ENCODE results near the gene AK4. TPM values are rescaled to one million over a fixed set of nuclear protein-coding genes. Genes with fewer than 3 reads are reported as not detected.

AK4 gene
- total RNA-seq, 1 experiment from 2014 or later = 5.5 TPM

- no TSS peak for BruUV-seq (replicated peaks)
- DNase-seq (ENCODE audit: low spot score) = no peak
- POLR2A ChIA-PET (ENCODE audit: low non-redundant PET) = interaction anchor here (0.5 kb wide), 1 partner anchor 17 kb away, joined by 5 read pairs; no protein-coding TSS in a partner anchor
Observed at GRCh38 chr1:65150108-65150463, 2.1 kb downstream of the AK4 start.

GRCh38 chr1:65150583-65151263, 2.7 kb downstream of the AK4 start:
- H3K4me1 ChIP-seq (ENCODE audit: insufficient read depth, low read length, poor library complexity, severe bottlenecking) = peaks cover 13% of the 10 kb centered on the region
- peaks cover 9% of the 10 kb centered on the region for H3K27me3 ChIP-seq (replicated peaks; ENCODE audit: insufficient read depth, low read depth, low read length, poor library complexity)
- no peaks in the 10 kb centered on the region for H3K9me3 ChIP-seq (ENCODE audit: low read depth, low read length, poor library complexity, severe bottlenecking)
- CTCF ChIA-PET = no interaction called here
- BruUV-seq (replicated peaks) = no TSS peak
- POLR2A ChIA-PET (ENCODE audit: low non-redundant PET) = no interaction called here
- no peak for DNase-seq (ENCODE audit: low spot score)
- TF ChIP-seq CTCF (conservative IDR thresholded peaks at IDR 0.05; ENCODE audit: low read depth, low read length) = no peak
- no peak for TF ChIP-seq EZH2 (IDR thresholded peaks at IDR 0.05; ENCODE audit: borderline replicate concordance, low read depth, low read length, poor library complexity, severe bottlenecking)
- H3K36me3 ChIP-seq (ENCODE audit: insufficient read depth, low read length, poor library complexity, severe bottlenecking) = no peaks in the 10 kb centered on the region
- H3K4me3 ChIP-seq (ENCODE audit: low read depth, low read length, poor library complexity, severe bottlenecking) = no peak overlapping the region
- intact Hi-C loops (cut with micrococcal nuclease; ENCODE audit: unreplicated experiment) = no loop called here
- H3K27ac ChIP-seq (ENCODE audit: low read depth, low read length, poor library complexity, severe bottlenecking) = no peak overlapping the region

More at GRCh38 chr1:65150108-65150463, 2.1 kb downstream of the AK4 start:
- H3K27ac ChIP-seq (ENCODE audit: low read depth, low read length, poor library complexity, severe bottlenecking) = no peak overlapping the region
- no peaks in the 10 kb centered on the region for H3K9me3 ChIP-seq (ENCODE audit: low read depth, low read length, poor library complexity, severe bottlenecking)
- CTCF ChIA-PET = interaction anchor here (0.5 to 0.7 kb wide), 2 partner anchors 33 to 84 kb away, joined by 4 read pairs; no protein-coding TSS in a partner anchor
- no peak overlapping the region for H3K4me3 ChIP-seq (ENCODE audit: low read depth, low read length, poor library complexity, severe bottlenecking)
- intact Hi-C loops (cut with micrococcal nuclease; ENCODE audit: unreplicated experiment) = no loop called here
- no peaks in the 10 kb centered on the region for H3K36me3 ChIP-seq (ENCODE audit: insufficient read depth, low read length, poor library complexity, severe bottlenecking)
- H3K27me3 ChIP-seq (replicated peaks; ENCODE audit: insufficient read depth, low read depth, low read length, poor library complexity) = peaks cover 9% of the 10 kb centered on the region
- TF ChIP-seq CTCF (conservative IDR thresholded peaks at IDR 0.05; ENCODE audit: low read depth, low read length) (no peak), EZH2 (IDR thresholded peaks at IDR 0.05; ENCODE audit: borderline replicate concordance, low read depth, low read length, poor library complexity, severe bottlenecking) (no peak)
- H3K4me1 ChIP-seq (ENCODE audit: insufficient read depth, low read length, poor library complexity, severe bottlenecking) = peaks cover 13% of the 10 kb centered on the region

- no peaks in the 10 kb centered on the region for H3K9me3 ChIP-seq (ENCODE audit: low read depth, low read length, poor library complexity, severe bottlenecking)
- TF ChIP-seq EZH2 (IDR thresholded peaks at IDR 0.05; ENCODE audit: borderline replicate concordance, low read depth, low read length, poor library complexity, severe bottlenecking) (no peak), CTCF (conservative IDR thresholded peaks at IDR 0.05; ENCODE audit: low read depth, low read length) (no peak)
- no peak overlapping the region for H3K27ac ChIP-seq (ENCODE audit: low read depth, low read length, poor library complexity, severe bottlenecking)
- H3K4me3 ChIP-seq (ENCODE audit: low read depth, low read length, poor library complexity, severe bottlenecking) = no peak overlapping the region
- ChIA-PET CTCF (no interaction called here), POLR2A (ENCODE audit: low non-redundant PET) (interaction anchor here (0.7 kb wide), 1 partner anchor 287 kb away, joined by 4 read pairs; no protein-coding TSS in a partner anchor)
- H3K4me1 ChIP-seq (ENCODE audit: insufficient read depth, low read length, poor library complexity, severe bottlenecking) = peaks cover 13% of the 10 kb centered on the region
- peaks cover 5% of the 10 kb centered on the region for H3K27me3 ChIP-seq (replicated peaks; ENCODE audit: insufficient read depth, low read depth, low read length, poor library complexity)
- BruUV-seq (replicated peaks) = no TSS peak
- DNase-seq (ENCODE audit: low spot score) = no peak
- no peaks in the 10 kb centered on the region for H3K36me3 ChIP-seq (ENCODE audit: insufficient read depth, low read length, poor library complexity, severe bottlenecking)
- intact Hi-C loops (cut with micrococcal nuclease; ENCODE audit: unreplicated experiment) = no loop called here
Observed at GRCh38 chr1:65151641-65152040, 3.6 kb downstream of the AK4 start.
